Natural killer cell (primary cell): ENCODE results near the gene MAPK8IP2. TPM values are rescaled to one million over a fixed set of nuclear protein-coding genes. Genes with fewer than 3 reads are reported as not detected.
"Not testable (repeated sequence)": the region's sequence is repeated elsewhere in the genome, so short reads cannot be mapped to it uniquely, and the experiment has no call there.

Source experiments
- ATAC-seq, 3 donors: fragments of 150-1000 bp in 2 of 3; fragments of 200-7000 bp in 1 of 3; cut with Tn5 transposase; 1 replicate in 1 of 3; 2 replicates in 2 of 3; pipeline ENCODE4 v1.10.0; 2021; ENCODE audit warnings: mild to moderate bottlenecking in 2 of 3, moderate library complexity in 2 of 3
- DNase-seq, 2 donors: peaks; one replicate each; pipeline versions ENCODE4 v3.0.0 to v3.0.0-alpha.2; 2013 to 2021; ENCODE audit warnings: mixed read lengths in 1 of 2
- H3K27ac ChIP-seq: one replicate; pipeline ENCODE4 v1.5.1; 2013; ENCODE audit warnings: mild to moderate bottlenecking, low read length
- H3K27me3 ChIP-seq: one replicate; pipeline ENCODE4 v1.6.1; 2013; ENCODE audit warnings: low read length; ENCODE audit not compliant: control insufficient read depth, insufficient read depth
- H3K36me3 ChIP-seq: one replicate; pipeline ENCODE4 v1.6.1; 2013; ENCODE audit warnings: low read length; ENCODE audit not compliant: control insufficient read depth, insufficient read depth
- H3K4me1 ChIP-seq: one replicate; pipeline ENCODE4 v1.6.1; 2013; ENCODE audit warnings: low read length; ENCODE audit not compliant: control insufficient read depth, insufficient read depth
- H3K4me3 ChIP-seq: one replicate; pipeline ENCODE4 v1.5.1; 2013; ENCODE audit warnings: low read length
- H3K9me3 ChIP-seq: one replicate; pipeline ENCODE4 v1.6.1; 2013; ENCODE audit warnings: low read length; ENCODE audit not compliant: control insufficient read depth, insufficient read depth
- H3K27ac Mint-ChIP-seq, 2 donors: one replicate each; pipeline ENCODE4 v1.8.0; 2022; ENCODE audit warnings: mild to moderate bottlenecking in 2 of 2, mixed read lengths in 2 of 2, moderate library complexity in 1 of 2
- H3K27me3 Mint-ChIP-seq, 2 donors: one replicate each; pipeline ENCODE4 v1.8.0; 2022; ENCODE audit warnings: low read depth in 2 of 2, mixed read lengths in 2 of 2
- H3K36me3 Mint-ChIP-seq: one replicate; pipeline ENCODE4 v1.8.0; 2022; ENCODE audit warnings: mixed read lengths
- H3K4me1 Mint-ChIP-seq, 2 donors: one replicate each; pipeline ENCODE4 v1.8.0; 2022; ENCODE audit warnings: mixed read lengths in 2 of 2
- H3K4me3 Mint-ChIP-seq: one replicate; pipeline ENCODE4 v1.8.0; 2022; ENCODE audit warnings: mild to moderate bottlenecking, moderate library complexity, mixed read lengths
- H3K9me3 Mint-ChIP-seq, 2 donors: one replicate each; pipeline ENCODE4 v1.8.0; 2022; ENCODE audit warnings: mixed read lengths in 2 of 2
- WGBS: methylation state at CpG from one replicate; pipeline ENCODE4 v1.1.7; 2013; ENCODE audit warnings: missing lambda C conversion rate; ENCODE audit not compliant: insufficient coverage; 5-methylcytosine and 5-hydroxymethylcytosine counted together
- intact Hi-C: fragments of 100-400 bp; cut with micrococcal nuclease; formaldehyde crosslinking; loops from one replicate; pipeline ENCODE4 v1.14.2; 2022
- total RNA-seq, 4 donors: library from RNA; stranded (reverse); fragments of 120-200 nt in 1 of 4; gene quantifications; one replicate each; pipeline versions ENCODE4 v1.2.3 to v1.2.4, GENCODE V29; 2013 to 2022
- TF ChIP-seq, protein P1 (sequence below): fragments of 200-600 bp; IDR thresholded peaks from one replicate; pipeline ENCODE4 v1.8.0; 2022; ENCODE audit warnings: antibody characterized with exemption

Gene MAPK8IP2
- total RNA-seq, 3 donors from 2014 or later (not counting 1 experiment from before 2014, with no cell fraction given): 0.14 to 0.26 (median 0.18) TPM

DNA sequence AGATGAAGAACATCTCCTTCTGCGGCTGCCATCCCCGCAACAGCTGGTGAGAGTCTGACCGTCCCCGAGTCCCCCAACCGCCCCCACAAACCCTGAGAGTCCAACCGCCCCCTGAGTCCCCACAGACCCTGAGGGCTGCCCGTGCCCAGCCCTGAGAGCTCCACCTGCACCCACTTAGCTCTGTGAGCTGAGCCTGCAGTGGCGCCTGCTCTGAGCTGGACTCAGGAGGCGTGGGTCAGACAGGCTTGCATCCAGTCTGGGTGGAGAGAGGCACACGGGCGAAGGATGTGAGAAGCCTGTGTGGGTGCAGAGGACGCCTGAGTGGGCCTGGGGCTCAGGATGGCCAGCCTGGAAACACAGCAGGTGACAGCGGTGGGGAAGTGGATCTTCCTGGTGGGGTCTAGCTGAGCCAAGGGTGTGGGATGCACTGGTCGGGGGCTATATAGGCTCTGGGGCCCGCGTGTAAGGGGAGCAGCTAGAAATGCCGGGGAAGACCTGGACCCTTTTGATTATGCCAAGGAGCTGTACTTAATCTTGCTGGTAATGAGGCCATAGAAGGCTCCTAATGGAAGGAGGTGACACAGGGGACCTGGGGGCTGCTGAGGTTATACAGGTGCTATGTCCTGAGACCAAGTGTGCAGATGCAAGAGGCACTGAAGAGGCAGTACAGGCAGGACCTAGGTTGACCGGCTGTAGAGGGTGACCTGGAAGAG is 6.5 kb downstream of the MAPK8IP2 start:
- no peaks in the 10 kb centered on the region for H3K36me3 Mint-ChIP-seq
- WGBS: 85% methylated on average over 18 of the region's 18 CpGs
- H3K9me3 Mint-ChIP-seq: no peaks in the 10 kb centered on the region
- H3K4me1 Mint-ChIP-seq: peaks cover 0 to 3% of the 10 kb centered on the region in 2 donors
- no peak overlapping the region for H3K27ac ChIP-seq
- no peaks in the 10 kb centered on the region for H3K36me3 ChIP-seq
- no peaks in the 10 kb centered on the region for H3K9me3 ChIP-seq
- no peak overlapping the region for H3K27ac Mint-ChIP-seq
- H3K27me3 ChIP-seq: peaks cover 22% of the 10 kb centered on the region
- no peak overlapping the region for H3K4me3 ChIP-seq
- H3K4me3 Mint-ChIP-seq: no peak overlapping the region
- no peaks in the 10 kb centered on the region for H3K4me1 ChIP-seq
- TF ChIP-seq, protein P1, sequence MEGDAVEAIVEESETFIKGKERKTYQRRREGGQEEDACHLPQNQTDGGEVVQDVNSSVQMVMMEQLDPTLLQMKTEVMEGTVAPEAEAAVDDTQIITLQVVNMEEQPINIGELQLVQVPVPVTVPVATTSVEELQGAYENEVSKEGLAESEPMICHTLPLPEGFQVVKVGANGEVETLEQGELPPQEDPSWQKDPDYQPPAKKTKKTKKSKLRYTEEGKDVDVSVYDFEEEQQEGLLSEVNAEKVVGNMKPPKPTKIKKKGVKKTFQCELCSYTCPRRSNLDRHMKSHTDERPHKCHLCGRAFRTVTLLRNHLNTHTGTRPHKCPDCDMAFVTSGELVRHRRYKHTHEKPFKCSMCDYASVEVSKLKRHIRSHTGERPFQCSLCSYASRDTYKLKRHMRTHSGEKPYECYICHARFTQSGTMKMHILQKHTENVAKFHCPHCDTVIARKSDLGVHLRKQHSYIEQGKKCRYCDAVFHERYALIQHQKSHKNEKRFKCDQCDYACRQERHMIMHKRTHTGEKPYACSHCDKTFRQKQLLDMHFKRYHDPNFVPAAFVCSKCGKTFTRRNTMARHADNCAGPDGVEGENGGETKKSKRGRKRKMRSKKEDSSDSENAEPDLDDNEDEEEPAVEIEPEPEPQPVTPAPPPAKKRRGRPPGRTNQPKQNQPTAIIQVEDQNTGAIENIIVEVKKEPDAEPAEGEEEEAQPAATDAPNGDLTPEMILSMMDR: no peak
- no peak for ATAC-seq
- DNase-seq: no peak
- intact Hi-C loops: no loop called here
- H3K27me3 Mint-ChIP-seq: peaks cover 20 to 40% of the 10 kb centered on the region in 2 donors

DNA sequence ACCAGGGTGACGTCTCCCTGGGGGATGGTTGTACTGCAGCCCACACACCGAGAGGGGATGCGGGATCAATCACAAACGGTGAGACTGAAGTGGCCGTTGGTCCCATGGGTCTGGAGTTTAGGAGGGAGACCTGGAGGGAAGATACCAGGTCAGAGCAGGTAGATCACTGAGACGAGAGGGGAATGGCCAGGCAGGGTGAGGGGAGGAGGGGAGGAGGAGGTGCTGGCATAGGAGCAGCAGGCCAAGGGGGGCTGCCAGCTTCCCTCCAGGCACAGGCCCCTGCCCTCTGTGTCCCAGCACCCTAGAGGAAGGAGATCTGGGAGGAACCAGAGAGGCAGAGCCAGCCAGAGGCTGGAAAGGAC is 7.0 kb downstream of the MAPK8IP2 start:
- Mint-ChIP-seq H3K4me1 (peaks cover under 1 to 1% of the 10 kb centered on the region in 2 donors), H3K27me3 (peaks cover 15 to 34% of the 10 kb centered on the region in 2 donors), H3K27ac (no peak overlapping the region), H3K36me3 (no peaks in the 10 kb centered on the region), H3K9me3 (no peaks in the 10 kb centered on the region), H3K4me3 (no peak overlapping the region)
- H3K4me1 ChIP-seq: no peaks in the 10 kb centered on the region
- no peaks in the 10 kb centered on the region for H3K36me3 ChIP-seq
- no peak for DNase-seq
- intact Hi-C loops: no loop called here
- no peak overlapping the region for H3K4me3 ChIP-seq
- no peak for ATAC-seq
- 65% methylated on average over 6 of the region's 6 CpGs for WGBS
- no peak overlapping the region for H3K27ac ChIP-seq
- peaks cover 20% of the 10 kb centered on the region for H3K27me3 ChIP-seq
- no peaks in the 10 kb centered on the region for H3K9me3 ChIP-seq
- TF ChIP-seq, protein P1: no peak

DNA sequence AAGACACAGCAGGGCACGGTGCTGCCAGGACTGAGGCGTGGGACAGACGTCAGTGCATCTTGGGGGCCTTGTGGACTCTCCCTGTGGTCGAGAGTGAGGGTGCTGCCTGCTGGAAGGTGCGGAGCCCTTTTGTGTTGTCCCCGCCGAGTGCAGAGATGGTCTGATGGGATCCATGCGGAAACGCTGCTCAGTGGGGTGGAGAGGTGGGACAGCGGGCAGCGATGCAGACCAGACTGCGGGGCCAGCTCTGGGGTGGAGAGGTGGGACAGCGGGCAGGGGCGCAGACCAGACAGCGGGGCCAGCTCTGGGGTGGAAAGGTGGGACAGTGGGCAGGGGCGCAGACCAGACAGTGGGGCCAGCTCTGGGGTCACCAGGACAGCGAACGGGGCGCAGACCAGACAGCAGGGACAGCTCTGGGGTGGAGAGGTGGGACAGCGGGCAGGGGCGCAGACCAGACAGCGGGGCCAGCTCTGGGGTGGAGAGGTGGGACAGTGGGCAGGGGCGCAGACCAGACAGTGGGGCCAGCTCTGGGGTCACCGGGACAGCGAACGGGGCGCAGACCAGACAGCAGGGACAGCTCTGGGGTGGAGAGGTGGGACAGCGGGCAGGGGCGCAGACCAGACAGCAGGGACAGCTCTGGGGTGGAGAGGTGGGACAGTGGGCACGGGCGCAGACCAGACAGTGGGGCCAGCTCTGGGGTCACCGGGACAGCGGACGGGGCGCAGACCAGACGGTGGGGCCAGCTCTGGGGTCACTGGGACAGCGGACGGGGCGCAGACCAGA is 7.7 kb downstream of the MAPK8IP2 start:
- H3K36me3 ChIP-seq, H3K4me1 ChIP-seq, H3K9me3 ChIP-seq, H3K27ac ChIP-seq, H3K4me3 Mint-ChIP-seq, H3K4me3 ChIP-seq, H3K27ac Mint-ChIP-seq, intact Hi-C loops, H3K9me3 Mint-ChIP-seq, H3K4me1 Mint-ChIP-seq, H3K36me3 Mint-ChIP-seq, DNase-seq, ATAC-seq: not testable (repeated sequence)
- peaks cover 14% of the 10 kb centered on the region for H3K27me3 ChIP-seq
- H3K27me3 Mint-ChIP-seq: peaks cover 9 to 32% of the 10 kb centered on the region in 2 donors
- 88% methylated on average over 39 of the region's 39 CpGs for WGBS

DNA sequence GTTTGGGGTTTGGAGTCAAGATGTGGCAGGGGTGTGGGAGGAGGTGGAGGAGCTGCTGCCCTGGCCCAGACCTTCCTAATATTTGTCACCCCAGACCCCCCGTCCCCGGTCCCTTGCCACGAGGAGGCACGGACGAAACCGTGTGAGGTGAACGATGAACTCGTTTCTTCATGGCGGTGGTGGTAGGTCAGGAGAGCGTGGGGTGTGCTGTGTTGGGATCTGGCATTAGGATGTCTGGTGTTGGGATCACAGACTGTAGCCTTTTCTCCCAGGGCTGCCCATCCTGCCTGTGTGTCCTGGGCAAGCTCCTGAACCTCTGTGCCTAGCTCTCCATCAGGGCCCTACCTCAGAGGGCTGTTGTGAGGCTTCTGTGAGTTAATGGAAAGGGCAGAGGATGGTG is 8.4 kb downstream of the MAPK8IP2 start:
- DNase-seq (no peak), ATAC-seq (no peak)
- 90% methylated on average over 10 of the region's 10 CpGs for WGBS

More for the DNA sequence above, 8.4 kb downstream of the MAPK8IP2 start:
- Mint-ChIP-seq H3K4me1 (peaks cover 6 to 11% of the 10 kb centered on the region in 2 donors), H3K4me3 (no peak overlapping the region), H3K27me3 (peaks cover 9 to 31% of the 10 kb centered on the region in 2 donors), H3K36me3 (no peaks in the 10 kb centered on the region), H3K27ac (no peak overlapping the region), H3K9me3 (no peaks in the 10 kb centered on the region)
- Histone ChIP-seq H3K4me3 (no peak overlapping the region), H3K9me3 (no peaks in the 10 kb centered on the region), H3K36me3 (no peaks in the 10 kb centered on the region), H3K27ac (no peak overlapping the region), H3K27me3 (peaks cover 10% of the 10 kb centered on the region), H3K4me1 (no peaks in the 10 kb centered on the region)
- TF ChIP-seq, protein P1: no peak
- intact Hi-C loops: no loop called here
